Astrocyte (in vitro differentiated cells and primary cell): ENCODE measurements around the gene NKAIN2.

Source experiments
- EZH2 ChIP-seq: IDR thresholded peaks from 2 replicates; pipeline ENCODE4 v1.6.1; 2012; ENCODE audit warnings: mild to moderate bottlenecking, low read length, inconsistent platforms; ENCODE audit not compliant: insufficient read depth
- TF ChIP-seq, protein P1 (sequence below): IDR thresholded peaks from 2 replicates; pipeline ENCODE4 v1.5.1; 2011; ENCODE audit warnings: low read depth, mild to moderate bottlenecking, inconsistent platforms, low read length, moderate library complexity; ENCODE audit not compliant: insufficient read depth

DNA sequence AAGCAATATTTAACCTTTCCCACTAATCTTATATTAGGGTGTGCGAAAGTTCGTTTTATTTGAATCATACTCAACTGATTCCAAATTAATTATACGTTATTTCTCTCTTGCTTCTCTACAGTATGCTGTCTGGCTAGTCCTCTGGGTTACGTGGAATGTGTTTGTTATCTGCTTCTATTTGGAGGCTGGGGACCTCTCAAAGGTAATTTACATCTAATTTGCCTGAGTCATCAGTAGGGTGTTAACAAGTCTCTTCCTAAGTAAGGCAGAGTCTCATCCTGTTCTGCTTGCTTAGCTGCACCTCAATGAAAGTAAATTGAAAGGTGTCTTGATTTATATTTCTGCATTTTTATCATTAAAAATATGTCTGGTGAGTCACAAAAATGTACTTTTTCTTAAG, 551.5 kb downstream of the NKAIN2 start:
- TF ChIP-seq, protein P1, sequence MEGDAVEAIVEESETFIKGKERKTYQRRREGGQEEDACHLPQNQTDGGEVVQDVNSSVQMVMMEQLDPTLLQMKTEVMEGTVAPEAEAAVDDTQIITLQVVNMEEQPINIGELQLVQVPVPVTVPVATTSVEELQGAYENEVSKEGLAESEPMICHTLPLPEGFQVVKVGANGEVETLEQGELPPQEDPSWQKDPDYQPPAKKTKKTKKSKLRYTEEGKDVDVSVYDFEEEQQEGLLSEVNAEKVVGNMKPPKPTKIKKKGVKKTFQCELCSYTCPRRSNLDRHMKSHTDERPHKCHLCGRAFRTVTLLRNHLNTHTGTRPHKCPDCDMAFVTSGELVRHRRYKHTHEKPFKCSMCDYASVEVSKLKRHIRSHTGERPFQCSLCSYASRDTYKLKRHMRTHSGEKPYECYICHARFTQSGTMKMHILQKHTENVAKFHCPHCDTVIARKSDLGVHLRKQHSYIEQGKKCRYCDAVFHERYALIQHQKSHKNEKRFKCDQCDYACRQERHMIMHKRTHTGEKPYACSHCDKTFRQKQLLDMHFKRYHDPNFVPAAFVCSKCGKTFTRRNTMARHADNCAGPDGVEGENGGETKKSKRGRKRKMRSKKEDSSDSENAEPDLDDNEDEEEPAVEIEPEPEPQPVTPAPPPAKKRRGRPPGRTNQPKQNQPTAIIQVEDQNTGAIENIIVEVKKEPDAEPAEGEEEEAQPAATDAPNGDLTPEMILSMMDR = no peak
- TF ChIP-seq EZH2 = no peak
